Keratinocyte (primary cell): ENCODE results near the gene CASTOR1. TPM values are rescaled to one million over a fixed set of nuclear protein-coding genes. Genes with fewer than 3 reads are reported as not detected.

Experiments used
- DNase-seq: peaks from one replicate; pipeline ENCODE4 v3.0.0-alpha.2; 2011; ENCODE audit warnings: low read depth, missing footprints, low spot score
- FAIRE-seq: peaks from 2 replicates; lab custom pipeline; 2011; peaks lifted over from hg19 to GRCh38; lab: Jason Lieb, UNC
- H2AFZ ChIP-seq: 2 replicates; pipeline ENCODE4 v1.6.0; 2012; ENCODE audit warnings: low read length, control low read depth, inconsistent platforms; ENCODE audit not compliant: control insufficient read depth
- H3K27ac ChIP-seq: 2 replicates; pipeline ENCODE4 v1.5.1; 2011; ENCODE audit warnings: low read length; ENCODE audit not compliant: control insufficient read depth, insufficient read depth
- H3K27me3 ChIP-seq: 3 replicates; pipeline ENCODE4 v1.6.0; 2011; ENCODE audit warnings: low read length; ENCODE audit not compliant: control insufficient read depth, insufficient read depth; ENCODE audit errors: extremely low read depth
- H3K36me3 ChIP-seq, 2 experiments: 2 replicates in 1 of 2; 3 replicates in 1 of 2; pipeline ENCODE4 v1.5.1; 2011; ENCODE audit warnings: low read length in 2 of 2, mild to moderate bottlenecking in 1 of 2; ENCODE audit not compliant: control insufficient read depth in 2 of 2, insufficient read depth in 2 of 2; ENCODE audit errors: extremely low read depth in 1 of 2
- H3K4me1 ChIP-seq: 3 replicates; pipeline ENCODE4 v1.5.1; 2011; ENCODE audit warnings: low read length; ENCODE audit not compliant: control insufficient read depth, insufficient read depth; ENCODE audit errors: extremely low read depth
- H3K4me2 ChIP-seq: 3 replicates; pipeline ENCODE4 v1.6.0; 2011; ENCODE audit warnings: low read depth, low read length; ENCODE audit not compliant: control insufficient read depth, insufficient read depth; ENCODE audit errors: extremely low read depth
- H3K4me3 ChIP-seq, 3 experiments: fragments of 200-600 bp in 1 of 3; sonication (generic) in 1 of 3; 2 replicates in 2 of 3; 3 replicates in 1 of 3; pipeline ENCODE4 v1.5.1; 2011 to 2016; ENCODE audit warnings: low read length in 3 of 3, mild to moderate bottlenecking in 3 of 3, control low read depth in 2 of 3, inconsistent platforms in 1 of 3, low read depth in 1 of 3, mixed read lengths in 1 of 3, mixed run types in 1 of 3, moderate library complexity in 1 of 3; ENCODE audit not compliant: control insufficient read depth in 2 of 3, insufficient read depth in 2 of 3; ENCODE audit errors: extremely low read depth in 1 of 3
- H3K79me2 ChIP-seq: 2 replicates; pipeline ENCODE4 v1.6.0; 2012; ENCODE audit warnings: low read length; ENCODE audit not compliant: control insufficient read depth, insufficient read depth
- H3K9ac ChIP-seq: 3 replicates; pipeline ENCODE4 v1.6.0; 2011; ENCODE audit warnings: low read length; ENCODE audit not compliant: control insufficient read depth, insufficient read depth; ENCODE audit errors: extremely low read depth
- H3K9me1 ChIP-seq: 3 replicates; pipeline ENCODE4 v1.6.0; 2011; ENCODE audit warnings: low read length; ENCODE audit not compliant: control insufficient read depth, insufficient read depth; ENCODE audit errors: extremely low read depth
- H3K9me3 ChIP-seq: 2 replicates; pipeline ENCODE4 v1.5.1; 2012; ENCODE audit warnings: low read depth, low read length; ENCODE audit not compliant: control insufficient read depth
- H4K20me1 ChIP-seq: 3 replicates; pipeline ENCODE4 v1.6.0; 2011; ENCODE audit warnings: low read length; ENCODE audit not compliant: control insufficient read depth, insufficient read depth; ENCODE audit errors: extremely low read depth
- CTCF ChIP-seq, 3 experiments: IDR thresholded peaks in 1 of 3; conservative IDR thresholded peaks in 1 of 3; optimal IDR thresholded peaks in 1 of 3; 2 replicates in 2 of 3; 3 replicates in 1 of 3; pipeline versions ENCODE3 to v1.5.1; 2011; ENCODE audit warnings: low read length in 3 of 3, mild to moderate bottlenecking in 3 of 3, moderate library complexity in 2 of 3, control low read depth in 1 of 3, inconsistent platforms in 1 of 3; ENCODE audit not compliant: insufficient read depth in 2 of 3; ENCODE audit errors: extremely low read depth in 1 of 3
- EZH2 ChIP-seq: IDR thresholded peaks from one replicate; pipeline ENCODE4 v1.6.1; 2012; ENCODE audit warnings: inconsistent platforms, mild to moderate bottlenecking, low read length, moderate library complexity
- dilution Hi-C: fragments of 300-500 bp; cut with MboI; formaldehyde crosslinking; loops from one replicate; pipeline ENCODE4 v1.7.0; 2020; ENCODE audit warnings: low sequenced_read_pairs; ENCODE audit not compliant: extremely low pct_ligation_motif_present
- polyA plus RNA-seq, 5 experiments: library from polyadenylated mRNA; depleted of rRNA in 3 of 5; stranded (reverse) in 3 of 5; stranded (forward) in 1 of 5; unstranded in 1 of 5; fragments of >200 nt; gene quantifications; 1 replicate in 1 of 5; 2 replicates in 3 of 5; 3 replicates in 1 of 5; pipeline versions ENCODE4 v1.2.1 to v1.2.3, GENCODE V29; 2011 to 2012; ENCODE audit warnings: missing spikeins in 2 of 5, low read depth in 1 of 5, low replicate concordance in 1 of 5

Gene CASTOR1
- polyA plus RNA-seq, 1 donor (not counting 4 experiments of a cell fraction or from before 2014, with no cell fraction given): 9.1 TPM

- Histone ChIP-seq H3K4me3 (no peak overlapping the region), H3K4me1 (peaks cover 33% of the 10 kb centered on the region), H4K20me1 (peaks cover 4% of the 10 kb centered on the region), H3K27ac (no peak overlapping the region), H3K4me2 (no peak overlapping the region), H3K36me3 (peaks cover 44 to 45% of the 10 kb centered on the region in 2 experiments), H3K27me3 (no peaks in the 10 kb centered on the region), H3K9me1 (no peaks in the 10 kb centered on the region), H3K9me3 (no peaks in the 10 kb centered on the region), H3K9ac (no peak overlapping the region), H3K79me2 (no peaks in the 10 kb centered on the region), H2AFZ (no peak overlapping the region)
- TF ChIP-seq EZH2 (no peak), CTCF (optimal IDR thresholded peaks at IDR 0.05 in 1 of 3, IDR thresholded peaks at IDR 0.05 in 1 of 3, conservative IDR thresholded peaks at IDR 0.05 in 1 of 3; ENCODE audit: extremely low read depth in 1 of 3, insufficient read depth in 2 of 3, low read length in 3 of 3) (no peak)
- FAIRE-seq (no peak), DNase-seq (no peak)
- dilution Hi-C loops: no loop called here
Measured at GRCh38 chr22:30294830-30295229, 5.5 kb upstream of the CASTOR1 start.

GRCh38 chr22:30294066-30294465 is 4.8 kb upstream of the CASTOR1 start:
- dilution Hi-C loops: no loop called here
- Histone ChIP-seq H3K36me3 (peaks cover 39 to 41% of the 10 kb centered on the region in 2 experiments), H3K27ac (no peak overlapping the region), H2AFZ (no peak overlapping the region), H3K4me2 (no peak overlapping the region), H3K79me2 (no peaks in the 10 kb centered on the region), H3K9me1 (no peaks in the 10 kb centered on the region), H3K9ac (no peak overlapping the region), H4K20me1 (peaks cover 4% of the 10 kb centered on the region), H3K4me3 (no peak overlapping the region), H3K27me3 (no peaks in the 10 kb centered on the region), H3K9me3 (no peaks in the 10 kb centered on the region), H3K4me1 (peaks cover 32% of the 10 kb centered on the region)
- no peak for TF ChIP-seq EZH2
- TF ChIP-seq CTCF (optimal IDR thresholded peaks at IDR 0.05 in 1 of 3, IDR thresholded peaks at IDR 0.05 in 1 of 3, conservative IDR thresholded peaks at IDR 0.05 in 1 of 3; ENCODE audit: extremely low read depth in 1 of 3, insufficient read depth in 2 of 3, low read length in 3 of 3): no peak
- DNase-seq (no peak), FAIRE-seq (no peak)
